ENCODE results near the gene RIMBP2.

DNA sequence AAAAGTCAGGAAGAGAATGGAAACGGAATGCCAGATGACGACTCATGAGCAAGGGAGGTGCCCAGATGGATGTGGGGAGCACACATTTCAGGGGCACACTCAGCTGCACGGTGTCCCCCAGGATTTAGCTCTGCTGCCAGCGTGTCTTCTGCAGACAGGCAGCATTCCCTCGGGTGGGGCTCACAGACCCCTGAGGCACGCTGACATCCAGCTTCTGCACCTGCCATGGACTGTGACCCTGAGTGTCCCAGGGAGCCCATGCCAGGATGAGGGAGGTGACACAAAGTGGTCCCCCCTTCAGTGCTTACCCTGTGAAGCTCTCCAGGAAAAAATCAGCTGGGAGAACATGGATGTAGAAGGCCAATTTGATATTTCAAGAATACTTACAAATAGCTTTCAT lies 294.2 kb downstream of the RIMBP2 start:
- TF ChIP-seq, protein P1, sequence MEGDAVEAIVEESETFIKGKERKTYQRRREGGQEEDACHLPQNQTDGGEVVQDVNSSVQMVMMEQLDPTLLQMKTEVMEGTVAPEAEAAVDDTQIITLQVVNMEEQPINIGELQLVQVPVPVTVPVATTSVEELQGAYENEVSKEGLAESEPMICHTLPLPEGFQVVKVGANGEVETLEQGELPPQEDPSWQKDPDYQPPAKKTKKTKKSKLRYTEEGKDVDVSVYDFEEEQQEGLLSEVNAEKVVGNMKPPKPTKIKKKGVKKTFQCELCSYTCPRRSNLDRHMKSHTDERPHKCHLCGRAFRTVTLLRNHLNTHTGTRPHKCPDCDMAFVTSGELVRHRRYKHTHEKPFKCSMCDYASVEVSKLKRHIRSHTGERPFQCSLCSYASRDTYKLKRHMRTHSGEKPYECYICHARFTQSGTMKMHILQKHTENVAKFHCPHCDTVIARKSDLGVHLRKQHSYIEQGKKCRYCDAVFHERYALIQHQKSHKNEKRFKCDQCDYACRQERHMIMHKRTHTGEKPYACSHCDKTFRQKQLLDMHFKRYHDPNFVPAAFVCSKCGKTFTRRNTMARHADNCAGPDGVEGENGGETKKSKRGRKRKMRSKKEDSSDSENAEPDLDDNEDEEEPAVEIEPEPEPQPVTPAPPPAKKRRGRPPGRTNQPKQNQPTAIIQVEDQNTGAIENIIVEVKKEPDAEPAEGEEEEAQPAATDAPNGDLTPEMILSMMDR (IDR thresholded peaks at IDR 0.05) = no peak
- TF ChIP-seq EZH2 (IDR thresholded peaks at IDR 0.05) = no peak
